GM18858 (cell line): ENCODE data around the gene NOS1AP.

Source experiments
- ATAC-seq: cut with Tn5 transposase; IDR thresholded peaks from one replicate; pipeline ENCODE4 v1.9.1; 2021; ENCODE audit not compliant: unreplicated experiment

Gene NOS1AP

GRCh38 chr1:162136760-162137159, 67.3 kb downstream of the NOS1AP start:
- no peak for ATAC-seq

- ATAC-seq, result no peak
These were observed 67.9 kb downstream of the NOS1AP start for GRCh38 chr1:162137179-162137960.

- ATAC-seq, result no peak
These were observed 68.6 kb downstream of the NOS1AP start for GRCh38 chr1:162138112-162138511.

- no peak for ATAC-seq
These were observed 69.2 kb downstream of the NOS1AP start for GRCh38 chr1:162138599-162139181.

- ATAC-seq, result no peak
These were observed 69.7 kb downstream of the NOS1AP start for GRCh38 chr1:162139211-162139610.

GRCh38 chr1:162141281-162142054, 72.0 kb downstream of the NOS1AP start:
- ATAC-seq, result no peak

GRCh38 chr1:162142968-162143367, 73.5 kb downstream of the NOS1AP start:
- no peak for ATAC-seq

GRCh38 chr1:162144268-162144667, 74.8 kb downstream of the NOS1AP start:
- ATAC-seq, result no peak

- ATAC-seq, result no peak
These were observed 75.4 kb downstream of the NOS1AP start for GRCh38 chr1:162144853-162145252.

GRCh38 chr1:162145280-162145965, 75.9 kb downstream of the NOS1AP start:
- ATAC-seq, result no peak

- ATAC-seq, result no peak
These were observed 76.6 kb downstream of the NOS1AP start for GRCh38 chr1:162145966-162146696.

- no peak for ATAC-seq
These were observed 78.3 kb downstream of the NOS1AP start for GRCh38 chr1:162147760-162148159.

- no peak for ATAC-seq
These were observed 80.6 kb downstream of the NOS1AP start for GRCh38 chr1:162150112-162150511.

- no peak for ATAC-seq
These were observed 82.7 kb downstream of the NOS1AP start for GRCh38 chr1:162151900-162152829.

- no peak for ATAC-seq
These were observed 83.9 kb downstream of the NOS1AP start for GRCh38 chr1:162153374-162153773.

GRCh38 chr1:162157469-162157868, 88.0 kb downstream of the NOS1AP start:
- ATAC-seq, result no peak

GRCh38 chr1:162158624-162159271, 89.3 kb downstream of the NOS1AP start:
- no peak for ATAC-seq

- ATAC-seq, result no peak
These were observed 90.0 kb downstream of the NOS1AP start for GRCh38 chr1:162159515-162159914.

GRCh38 chr1:162161916-162162550, 92.5 kb downstream of the NOS1AP start:
- ATAC-seq, result no peak
